ENCODE measurements around the gene APLF.

The APLF gene

DNA sequence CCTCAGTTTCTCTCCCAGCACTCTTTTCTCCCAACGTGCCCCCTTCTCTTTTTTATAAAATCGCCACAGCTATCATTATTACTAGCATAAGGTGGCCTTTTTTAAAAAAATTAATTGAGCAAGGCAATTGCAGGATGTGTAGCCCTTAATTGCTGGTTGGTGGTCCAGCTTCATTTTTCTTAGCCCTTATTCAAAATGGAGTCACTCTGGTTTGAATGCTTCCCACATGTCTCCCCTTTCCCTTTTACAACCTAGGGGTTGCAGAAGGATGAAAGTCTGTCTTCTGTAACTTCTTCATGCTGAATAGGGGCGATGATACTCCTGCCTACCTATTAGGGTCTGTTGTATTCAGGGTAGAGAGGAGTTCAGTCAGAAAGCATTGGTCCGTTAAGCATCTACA lies 139.4 kb downstream of the APLF start:
- H3K4me1 Mint-ChIP-seq = no peaks in the 10 kb centered on the region
- no peak for DNase-seq
- H3K4me3 Mint-ChIP-seq = no peak overlapping the region
- no peak overlapping the region for H3K27ac Mint-ChIP-seq
- H3K9me3 Mint-ChIP-seq = peaks cover 8% of the 10 kb centered on the region
- no peaks in the 10 kb centered on the region for H3K36me3 Mint-ChIP-seq
- CTCF ChIA-PET = interaction anchor here (1.5 kb wide), 1 partner anchor 12 kb away, joined by 5 read pairs; no protein-coding TSS in a partner anchor
- peaks cover 4% of the 10 kb centered on the region for H3K27me3 Mint-ChIP-seq

DNA sequence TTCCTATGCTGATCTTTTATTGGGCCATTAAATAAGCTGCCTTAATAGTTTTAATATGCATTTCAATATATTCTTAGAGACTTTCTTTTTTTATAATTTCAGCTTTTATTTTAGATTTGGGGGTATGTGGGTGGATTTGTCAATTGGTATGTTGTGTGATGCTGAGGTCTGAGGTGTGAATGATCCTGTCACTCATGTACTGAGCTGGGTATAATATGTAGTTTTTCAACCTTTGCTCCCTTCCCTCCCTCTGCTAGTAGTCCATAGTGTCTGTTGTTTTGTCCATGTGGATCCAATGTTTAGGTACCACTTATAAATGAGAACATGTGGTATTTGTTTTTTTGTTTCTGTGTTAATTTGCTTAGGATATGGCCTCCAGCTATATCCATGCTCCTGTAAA lies 140.5 kb downstream of the APLF start:
- DNase-seq = no peak
- Mint-ChIP-seq H3K27me3 (no peaks in the 10 kb centered on the region), H3K4me3 (no peak overlapping the region), H3K4me1 (no peaks in the 10 kb centered on the region), H3K27ac (no peak overlapping the region), H3K9me3 (peaks cover 10% of the 10 kb centered on the region), H3K36me3 (no peaks in the 10 kb centered on the region)
- CTCF ChIA-PET = interaction anchor here (1.1 kb wide), 1 partner anchor 13 kb away, joined by 4 read pairs; no protein-coding TSS in a partner anchor

DNA sequence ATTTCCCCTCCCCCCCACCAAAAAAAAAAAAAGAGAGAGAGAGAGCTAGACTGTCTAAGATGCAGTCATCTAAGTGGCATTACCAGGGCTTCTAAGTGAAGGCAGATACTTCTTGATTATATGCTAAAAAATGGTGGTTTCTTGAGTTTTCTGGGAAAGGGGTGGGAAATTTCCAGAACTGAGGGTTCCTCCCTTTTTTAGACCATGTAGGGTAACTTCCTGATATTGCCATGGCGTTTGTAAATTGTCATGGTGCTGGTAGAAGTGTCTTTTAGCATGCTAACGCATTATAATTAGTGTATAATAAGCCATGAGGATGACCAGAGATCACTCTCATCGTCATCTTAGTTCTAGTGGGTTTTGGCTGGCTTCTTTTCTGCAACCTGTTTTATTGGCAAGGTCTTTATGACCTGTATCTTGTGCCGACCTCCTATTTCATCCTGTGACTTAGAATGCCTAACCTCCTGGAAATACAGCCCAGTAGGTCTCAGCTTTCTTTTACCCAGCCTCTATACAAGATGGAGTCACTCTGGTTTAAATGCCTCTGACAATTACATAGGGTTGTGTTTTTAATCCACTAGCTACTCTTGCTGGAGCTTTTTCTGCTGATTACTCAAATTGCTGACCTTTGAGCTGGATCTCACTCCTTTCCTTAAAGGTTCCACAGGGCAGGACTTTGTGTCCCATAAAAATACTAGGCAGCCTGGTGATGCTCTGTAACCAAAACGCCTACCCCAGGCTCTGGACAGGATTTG lies 145.6 kb downstream of the APLF start:
- DNase-seq = no peak
- Mint-ChIP-seq H3K4me3 (no peak overlapping the region), H3K9me3 (peaks cover 10% of the 10 kb centered on the region), H3K4me1 (no peaks in the 10 kb centered on the region), H3K27ac (no peak overlapping the region), H3K27me3 (no peaks in the 10 kb centered on the region), H3K36me3 (no peaks in the 10 kb centered on the region)
- CTCF ChIA-PET = no interaction called here

DNA sequence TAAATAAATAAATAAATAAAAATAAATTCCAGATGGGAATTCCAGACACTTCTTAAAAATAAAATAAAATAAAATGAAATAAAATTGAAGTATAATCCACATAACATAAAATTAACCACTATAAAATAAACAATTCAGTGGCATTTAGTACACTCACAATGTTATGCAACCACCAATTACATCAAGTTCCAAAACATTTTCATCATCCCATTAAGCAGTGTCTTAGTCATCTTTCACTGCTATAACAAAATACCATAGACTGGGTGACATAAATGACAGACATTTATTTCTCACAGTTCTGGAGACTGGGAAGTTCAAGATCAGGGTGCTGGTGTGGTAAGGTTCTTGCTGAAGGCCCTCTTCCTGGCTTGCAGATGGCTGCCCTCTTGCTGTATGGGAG lies 153.4 kb downstream of the APLF start:
- Mint-ChIP-seq H3K4me3 (no peak overlapping the region), H3K4me1 (no peaks in the 10 kb centered on the region), H3K9me3 (no peaks in the 10 kb centered on the region), H3K27ac (no peak overlapping the region), H3K27me3 (peaks cover 2% of the 10 kb centered on the region), H3K36me3 (no peaks in the 10 kb centered on the region)
- DNase-seq = no peak
- CTCF ChIA-PET = no interaction called here

DNA sequence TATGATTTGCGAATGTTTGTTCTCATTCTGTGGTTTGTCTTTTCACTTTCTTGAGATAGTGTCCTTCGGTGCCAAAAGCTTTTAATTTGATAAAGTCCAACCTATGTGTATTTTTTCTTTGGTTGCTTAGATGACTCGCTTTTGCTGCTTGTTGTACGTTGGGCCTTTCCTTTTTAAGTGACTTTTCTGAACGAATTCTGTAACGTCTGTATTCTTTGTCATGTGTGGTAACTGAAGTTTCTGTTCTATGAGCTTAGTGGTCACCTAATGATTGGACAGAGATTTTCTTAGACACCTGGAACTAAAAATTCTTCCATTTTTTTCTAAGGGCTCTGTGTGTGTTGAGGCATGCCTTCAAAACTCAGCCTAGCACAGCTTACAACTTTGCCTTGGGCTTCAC lies 156.4 kb downstream of the APLF start:
- Mint-ChIP-seq H3K4me1 (no peaks in the 10 kb centered on the region), H3K27ac (no peak overlapping the region), H3K36me3 (no peaks in the 10 kb centered on the region), H3K27me3 (peaks cover 22% of the 10 kb centered on the region), H3K4me3 (no peak overlapping the region), H3K9me3 (peaks cover under 1% of the 10 kb centered on the region)
- DNase-seq = no peak
- CTCF ChIA-PET = no interaction called here

DNA sequence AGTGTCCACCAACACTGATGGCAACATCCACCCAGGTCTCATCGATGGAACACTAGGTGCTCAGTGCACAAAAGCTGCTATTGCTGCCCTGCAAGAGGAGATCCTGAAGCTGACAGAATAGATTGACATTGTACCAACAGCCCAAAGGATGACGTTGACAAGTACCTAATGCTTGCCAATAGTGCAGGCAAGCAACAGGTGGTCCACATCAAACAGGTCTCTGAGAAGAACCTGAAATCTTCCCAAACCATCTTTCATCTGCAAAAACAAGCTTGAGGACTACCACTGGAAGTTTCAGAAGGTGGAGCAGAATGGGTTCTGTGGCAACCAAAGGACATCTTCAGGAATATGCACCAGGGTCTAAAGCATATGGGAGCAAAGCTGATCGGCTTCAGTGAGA lies 160.2 kb downstream of the APLF start:
- H3K27me3 Mint-ChIP-seq = peaks cover 30% of the 10 kb centered on the region
- DNase-seq = no peak
- H3K27ac Mint-ChIP-seq = no peak overlapping the region
- no peaks in the 10 kb centered on the region for H3K4me1 Mint-ChIP-seq
- peaks cover 4% of the 10 kb centered on the region for H3K9me3 Mint-ChIP-seq
- no peak overlapping the region for H3K4me3 Mint-ChIP-seq
- CTCF ChIA-PET = interaction anchor here (1.2 kb wide), 2 partner anchors 31 to 32 kb away, joined by 3 read pairs; no protein-coding TSS in a partner anchor
- H3K36me3 Mint-ChIP-seq = no peaks in the 10 kb centered on the region

All from activated naive CD4-positive, alpha-beta T cell treated with anti-CD3 and anti-CD28 coated beads, Interleukin-2, amount 10 ng/mL, durations not matched to agents 7 days and 5 days (primary cell).